B cell (primary cell): ENCODE measurements around the gene LDLRAD2.

ENCODE experiments used
- CTCF ChIP-seq: fragments of 200-600 bp; IDR thresholded peaks from one replicate; pipeline ENCODE4 v1.8.0; 2022; ENCODE audit warnings: antibody characterized with exemption, mild to moderate bottlenecking
- EZH2 ChIP-seq: IDR thresholded peaks from 2 replicates; pipeline ENCODE4 v1.6.1; 2012; ENCODE audit warnings: borderline replicate concordance, low read depth, mild to moderate bottlenecking, moderate library complexity, low read length; ENCODE audit not compliant: insufficient read depth, poor library complexity, severe bottlenecking

- TF ChIP-seq CTCF (no peak), EZH2 (no peak)
Measured at GRCh38 chr1:21868482-21868881, 56.4 kb downstream of the LDLRAD2 start.
